HepG2 (cell line): ENCODE measurements around the gene OTUB2. TPM values are rescaled to one million over a fixed set of nuclear protein-coding genes. Genes with fewer than 3 reads are reported as not detected.

ENCODE experiments used
- ATAC-seq: fragments of 200-7000 bp; cut with Tn5 transposase; 3 replicates; pipeline ENCODE4 v1.9.1; 2020; ENCODE audit warnings: mild to moderate bottlenecking, moderate library complexity
- BruUV-seq: library from RNA; stranded (reverse); fragments of 400-500 nt; replicated peaks from 2 replicates; lab custom pipeline; 2021; lab: Mats Ljungman, UMichigan
- CTCF ChIA-PET: fragments of 300-600 bp; formaldehyde crosslinking; extraction: SDS; loops from one replicate; lab custom pipeline; 2021; ENCODE audit warnings: low total read pairs, inconsistent platforms, low intra/inter-chr PET ratio; lab: Yijun Ruan, JAX
- POLR2A ChIA-PET: fragments of 350-600 bp; sonication (Branson Sonifier 250); formaldehyde crosslinking; loops from one replicate; lab custom pipeline; 2020; ENCODE audit warnings: antibody characterized with exemption, inconsistent platforms; lab: Yijun Ruan, JAX
- DNase-seq: peaks from one replicate; pipeline ENCODE4 v3.0.0-alpha.2; 2015; ENCODE audit warnings: low spot score
- FAIRE-seq: peaks from 3 replicates; lab custom pipeline; 2011; peaks lifted over from hg19 to GRCh38; lab: Jason Lieb, UNC
- H2AFZ ChIP-seq: one replicate; pipeline ENCODE4 v1.6.1; 2011; ENCODE audit warnings: low read length, inconsistent platforms
- H3K27ac ChIP-seq: fragments of 300-600 bp; 3 replicates; pipeline ENCODE4 v1.8.0; 2011; ENCODE audit warnings: mixed run types, mild to moderate bottlenecking, mixed read lengths, low read length, inconsistent platforms; ENCODE audit not compliant: insufficient read depth; ENCODE audit errors: extremely low read length
- H3K27me3 ChIP-seq, 2 experiments: fragments of 200-600 bp in 1 of 2; 2 replicates in 1 of 2; 3 replicates in 1 of 2; pipeline versions ENCODE4 v1.6.0 to v1.8.0; 2011; ENCODE audit warnings: low read length in 2 of 2, mild to moderate bottlenecking in 2 of 2, moderate library complexity in 2 of 2, inconsistent platforms in 1 of 2; ENCODE audit not compliant: insufficient read depth in 2 of 2, control insufficient read depth in 1 of 2
- H3K36me3 ChIP-seq, 2 experiments: fragments of 200-600 bp in 1 of 2; replicated peaks in 1 of 2; 2 replicates in 1 of 2; 3 replicates in 1 of 2; pipeline versions ENCODE4 v1.5.1 to v1.8.0; 2011; ENCODE audit warnings: low read length in 2 of 2, inconsistent platforms in 1 of 2; ENCODE audit not compliant: insufficient read depth in 2 of 2, control insufficient read depth in 1 of 2
- H3K4me1 ChIP-seq: 2 replicates; pipeline ENCODE4 v1.5.1; 2012; ENCODE audit warnings: low read length, inconsistent platforms; ENCODE audit not compliant: insufficient read depth
- H3K4me2 ChIP-seq: 2 replicates; pipeline ENCODE4 v1.6.0; 2011; ENCODE audit warnings: low read depth, low read length, inconsistent platforms
- H3K4me3 ChIP-seq, 3 experiments: fragments of 200-600 bp in 1 of 3; sonication (generic), shearing (Covaris generic) in 1 of 3; replicated peaks in 1 of 3; 2 replicates each; pipeline ENCODE4 v1.5.1; 2011 to 2016; ENCODE audit warnings: low read length in 3 of 3, inconsistent platforms in 2 of 3, low read depth in 2 of 3, mild to moderate bottlenecking in 2 of 3, control low read depth in 1 of 3, mixed read lengths in 1 of 3; ENCODE audit not compliant: insufficient read depth in 1 of 3
- H3K79me2 ChIP-seq: one replicate; pipeline ENCODE4 v1.6.1; 2011; ENCODE audit warnings: low read length, inconsistent platforms; ENCODE audit not compliant: insufficient read depth
- H3K9ac ChIP-seq: 2 replicates; pipeline ENCODE4 v1.6.0; 2011; ENCODE audit warnings: mild to moderate bottlenecking, low read depth, low read length, inconsistent platforms; ENCODE audit not compliant: insufficient read depth
- H3K9me3 ChIP-seq: 2 replicates; pipeline ENCODE4 v1.5.1; 2012; ENCODE audit warnings: mild to moderate bottlenecking, low read length
- H4K20me1 ChIP-seq: 2 replicates; pipeline ENCODE4 v1.6.0; 2011; ENCODE audit warnings: inconsistent platforms, mild to moderate bottlenecking, low read length, moderate library complexity; ENCODE audit not compliant: insufficient read depth
- ARID2 ChIP-seq: sonication (generic); formaldehyde crosslinking; IDR thresholded peaks from 2 replicates; pipeline ENCODE4 v1.8.1; 2022; ENCODE audit warnings: mild to moderate bottlenecking, missing genetic modification reagents, borderline replicate concordance
- ASH2L ChIP-seq: fragments of 300-600, 200-600 bp; sonication (generic); IDR thresholded peaks from 2 replicates; pipeline ENCODE4 v1.7.0; 2017; ENCODE audit warnings: low read depth, mild to moderate bottlenecking, moderate library complexity, mixed read lengths, low read length; ENCODE audit not compliant: insufficient read length
- EED ChIP-seq: sonication (generic); formaldehyde crosslinking; IDR thresholded peaks from 2 replicates; pipeline ENCODE4 v1.5.0; 2020; ENCODE audit warnings: mild to moderate bottlenecking, missing genetic modification reagents
- ERF ChIP-seq: IDR thresholded peaks from 2 replicates; pipeline ENCODE4 v1.6.1; 2018; ENCODE audit warnings: missing biosample characterization, missing genetic modification reagents
- FOXA3 ChIP-seq: IDR thresholded peaks from 2 replicates; pipeline ENCODE4 v1.6.1; 2016; ENCODE audit warnings: missing genetic modification reagents, missing compliant biosample characterization
- FOXK1 ChIP-seq: sonication (generic); formaldehyde crosslinking; IDR thresholded peaks from 2 replicates; pipeline ENCODE4 v1.4.0; 2020; ENCODE audit warnings: low read depth, missing genetic modification reagents, borderline replicate concordance
- HDAC1 ChIP-seq: sonication (generic); formaldehyde crosslinking; IDR thresholded peaks from 2 replicates; pipeline ENCODE4 v1.5.1; 2020; ENCODE audit warnings: mild to moderate bottlenecking, missing genetic modification reagents
- HMG20A ChIP-seq: IDR thresholded peaks from 2 replicates; pipeline ENCODE4 v1.6.1; 2016; ENCODE audit warnings: borderline replicate concordance
- MXD1 ChIP-seq: sonication (generic); formaldehyde crosslinking; IDR thresholded peaks from 2 replicates; pipeline ENCODE4 v1.4.0; 2020; ENCODE audit warnings: mild to moderate bottlenecking, missing genetic modification reagents
- MYC ChIP-seq: sonication (generic); formaldehyde crosslinking; IDR thresholded peaks from 2 replicates; pipeline ENCODE4 v1.9.0; 2021; ENCODE audit warnings: missing genetic modification reagents, borderline replicate concordance
- MYNN ChIP-seq: sonication (generic); formaldehyde crosslinking; IDR thresholded peaks from 2 replicates; pipeline ENCODE4 v1.4.0; 2020; ENCODE audit warnings: mild to moderate bottlenecking, low read depth, missing genetic modification reagents
- REXO4 ChIP-seq: sonication (generic); formaldehyde crosslinking; IDR thresholded peaks from 2 replicates; pipeline ENCODE4 v1.8.0; 2022; ENCODE audit warnings: missing genetic modification reagents, mild to moderate bottlenecking, borderline replicate concordance
- SAP130 ChIP-seq: IDR thresholded peaks from 2 replicates; pipeline ENCODE4 v1.6.1; 2016; ENCODE audit warnings: low read depth
- TAF15 ChIP-seq: fragments of 200-400 bp; formaldehyde crosslinking; IDR thresholded peaks from one replicate; pipeline ENCODE4 v1.6.1; 2018; ENCODE audit warnings: mild to moderate bottlenecking, low read depth, low read length; ENCODE audit not compliant: poor library complexity, severe bottlenecking
- TGIF2 ChIP-seq: IDR thresholded peaks from 2 replicates; pipeline ENCODE4 v1.6.1; 2016; ENCODE audit warnings: control low read depth, missing compliant biosample characterization
- ZBTB33 ChIP-seq: sonication (generic); formaldehyde crosslinking; IDR thresholded peaks from 2 replicates; pipeline ENCODE4 v1.4.0; 2020; ENCODE audit warnings: missing genetic modification reagents
- ZFP62 ChIP-seq: sonication (generic); formaldehyde crosslinking; IDR thresholded peaks from 2 replicates; pipeline ENCODE4 v1.4.0; 2020; ENCODE audit warnings: missing genetic modification reagents
- ZNF180 ChIP-seq: sonication (generic); formaldehyde crosslinking; IDR thresholded peaks from 2 replicates; pipeline ENCODE4 v1.4.0; 2020; ENCODE audit warnings: low read depth, missing genetic modification reagents, borderline replicate concordance
- ZNF354B ChIP-seq: sonication (generic); formaldehyde crosslinking; IDR thresholded peaks from 2 replicates; pipeline ENCODE4 v1.8.0; 2022; ENCODE audit warnings: mild to moderate bottlenecking, missing genetic modification reagents
- ZNF501 ChIP-seq: sonication (generic); formaldehyde crosslinking; IDR thresholded peaks from 2 replicates; pipeline ENCODE4 v1.5.1; 2020; ENCODE audit warnings: mild to moderate bottlenecking, moderate library complexity, missing genetic modification reagents
- ZNF512B ChIP-seq: sonication (generic); formaldehyde crosslinking; IDR thresholded peaks from 2 replicates; pipeline ENCODE4 v1.5.1; 2020; ENCODE audit warnings: missing genetic modification reagents, mild to moderate bottlenecking, borderline replicate concordance
- WGBS: methylation state at CpG from one replicate; pipeline ENCODE4 v1.1.6; 2017; ENCODE audit warnings: low lambda C conversion rate; 5-methylcytosine and 5-hydroxymethylcytosine counted together
- in situ Hi-C: cut with HindIII; loops from 2 replicates; pipeline ENCODE4 v1.10.0; 2017; ENCODE audit warnings: low pct_unique_long_range_greater_than_20kb; ENCODE audit not compliant: extremely low pct_ligation_motif_present
- intact Hi-C: fragments of 100-400 bp; cut with micrococcal nuclease; formaldehyde crosslinking; loops from one replicate; pipeline ENCODE4 v1.10.0; 2022; ENCODE audit not compliant: unreplicated experiment
- polyA plus RNA-seq, 8 experiments: library from polyadenylated mRNA; depleted of rRNA in 3 of 8; stranded (reverse) in 7 of 8; unstranded in 1 of 8; fragments of >200 nt; fragmentation: Illumina TruSeq in 4 of 8; extraction: Trizol in 4 of 8; gene quantifications; 2 replicates each; pipeline versions ENCODE4 v1.2.1 to v1.2.3, GENCODE V29; 2011 to 2016; ENCODE audit warnings: low read depth in 4 of 8, missing spikeins in 1 of 8, mixed read lengths in 1 of 8; ENCODE audit not compliant: insufficient read depth in 1 of 8
- total RNA-seq, 5 experiments: library from RNA; depleted of rRNA; stranded (reverse); fragments of >200 nt; fragmentation: Illumina TruSeq; extraction: Trizol; gene quantifications; 2 replicates each; pipeline ENCODE4 v1.2.3, GENCODE V29; 2016; ENCODE audit warnings: low read depth in 1 of 5

Gene OTUB2
- total and polyA plus RNA-seq, 2 of the 13 experiments (the other 11 are each of a cell fraction or from before 2014, with no cell fraction given): 2.2 to 2.4 TPM

- intact Hi-C loops: loop anchor here (5.0 kb wide), 2 partner anchors 44 to 46 kb away; partner anchors contain the start of gene IFI27L2
- H3K4me2 ChIP-seq: peak overlapping the region; percentile 79
- WGBS: 0% methylated on average over 19 of the region's 19 CpGs
- peak; percentile 57 for ATAC-seq
- ChIA-PET POLR2A (interaction anchor here (0.7 to 1.6 kb wide), 12 partner anchors 8 to 212 kb away, joined by 3 to 10 read pairs (median 4); partner anchors contain the start of gene SERPINA10), CTCF (no interaction called here)
- TSS peak; percentile 69 for BruUV-seq
- H3K36me3 ChIP-seq: peaks cover 1 to 18% of the 10 kb centered on the region in 2 experiments; a peak in 3 of 5 replicates
- peaks cover 53% of the 10 kb centered on the region for H3K4me1 ChIP-seq
- peak; percentile 4 for FAIRE-seq
- peaks cover 56% of the 10 kb centered on the region for H3K79me2 ChIP-seq
- H3K4me3 ChIP-seq: peak overlapping the region; percentile 75 to 99 (median 99)
- no peak for DNase-seq
- peak overlapping the region; percentile 79 for H2AFZ ChIP-seq
- no peaks in the 10 kb centered on the region for H3K9me3 ChIP-seq
- peak overlapping the region; percentile 98 for H3K9ac ChIP-seq
- H3K27ac ChIP-seq: peak overlapping the region; percentile 81
- in situ Hi-C loops: no loop called here
- peaks cover 28% of the 10 kb centered on the region for H4K20me1 ChIP-seq
- H3K27me3 ChIP-seq: no peaks in the 10 kb centered on the region
- TF ChIP-seq ZNF501: no peak
- TF ChIP-seq ERF (CRISPR knock-in tag): no peak
- no peak for TF ChIP-seq FOXK1 (CRISPR knock-in tag)
- TF ChIP-seq ZNF354B (CRISPR knock-in tag): 0 out of 2 replicates have a peak, but pooled peaks have one; percentile 21
- TF ChIP-seq ZBTB33 (CRISPR knock-in tag): no peak
- TF ChIP-seq ZNF512B (CRISPR knock-in tag): 0 out of 2 replicates have a peak, but pooled peaks have one; percentile 16
- TF ChIP-seq FOXA3 (CRISPR knock-in tag): no peak
- no peak for TF ChIP-seq MYNN
- no peak for TF ChIP-seq EED (CRISPR knock-in tag)
- no peak for TF ChIP-seq TGIF2
- peak; percentile 6; the same call in 1 of the 2 replicates for TF ChIP-seq SAP130
- TF ChIP-seq TAF15: no peak
- no peak for TF ChIP-seq HDAC1 (CRISPR knock-in tag)
- no peak for TF ChIP-seq REXO4 (CRISPR knock-in tag)
- TF ChIP-seq ZFP62 (CRISPR knock-in tag): no peak
- TF ChIP-seq HMG20A (CRISPR knock-in tag): no peak
- no peak for TF ChIP-seq MXD1 (CRISPR knock-in tag)
- no peak for TF ChIP-seq MYC (CRISPR knock-in tag)
- TF ChIP-seq ZNF180: no peak
- TF ChIP-seq ASH2L: peak; percentile 5
- TF ChIP-seq ARID2 (CRISPR knock-in tag): peak; percentile 84; the same call in 1 of the 2 replicates
These were observed 55.3 kb downstream of the OTUB2 start for GRCh38 chr14:94081386-94081820.
